HG02678 (cell line): ENCODE measurements around the gene KLK13.

ENCODE experiments used
- ATAC-seq: cut with Tn5 transposase; IDR thresholded peaks from one replicate; pipeline ENCODE4 v1.9.1; 2021; ENCODE audit warnings: mild to moderate bottlenecking, moderate library complexity; ENCODE audit not compliant: unreplicated experiment

Gene KLK13

DNA sequence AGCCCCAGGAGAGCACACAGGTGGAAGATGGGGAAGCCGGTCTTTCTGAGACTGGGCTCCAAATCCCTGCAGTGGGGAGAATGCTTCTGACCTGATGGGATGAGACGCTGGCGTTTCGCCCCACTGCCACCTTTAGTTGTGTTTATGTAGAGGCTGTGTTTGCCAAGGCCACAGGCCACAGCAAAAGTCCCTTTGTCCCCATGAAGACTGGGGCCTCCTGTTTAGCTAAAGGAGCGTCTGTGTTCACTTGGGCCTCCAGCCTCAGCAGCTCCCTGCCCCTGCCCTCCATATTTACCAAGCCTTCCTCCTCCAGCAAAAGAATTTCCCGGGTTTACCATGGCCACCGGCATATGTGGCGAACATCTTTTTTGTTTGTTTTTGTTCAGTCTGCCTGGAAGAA lies 28.2 kb upstream of the KLK13 start:
- ATAC-seq, result no peak

DNA sequence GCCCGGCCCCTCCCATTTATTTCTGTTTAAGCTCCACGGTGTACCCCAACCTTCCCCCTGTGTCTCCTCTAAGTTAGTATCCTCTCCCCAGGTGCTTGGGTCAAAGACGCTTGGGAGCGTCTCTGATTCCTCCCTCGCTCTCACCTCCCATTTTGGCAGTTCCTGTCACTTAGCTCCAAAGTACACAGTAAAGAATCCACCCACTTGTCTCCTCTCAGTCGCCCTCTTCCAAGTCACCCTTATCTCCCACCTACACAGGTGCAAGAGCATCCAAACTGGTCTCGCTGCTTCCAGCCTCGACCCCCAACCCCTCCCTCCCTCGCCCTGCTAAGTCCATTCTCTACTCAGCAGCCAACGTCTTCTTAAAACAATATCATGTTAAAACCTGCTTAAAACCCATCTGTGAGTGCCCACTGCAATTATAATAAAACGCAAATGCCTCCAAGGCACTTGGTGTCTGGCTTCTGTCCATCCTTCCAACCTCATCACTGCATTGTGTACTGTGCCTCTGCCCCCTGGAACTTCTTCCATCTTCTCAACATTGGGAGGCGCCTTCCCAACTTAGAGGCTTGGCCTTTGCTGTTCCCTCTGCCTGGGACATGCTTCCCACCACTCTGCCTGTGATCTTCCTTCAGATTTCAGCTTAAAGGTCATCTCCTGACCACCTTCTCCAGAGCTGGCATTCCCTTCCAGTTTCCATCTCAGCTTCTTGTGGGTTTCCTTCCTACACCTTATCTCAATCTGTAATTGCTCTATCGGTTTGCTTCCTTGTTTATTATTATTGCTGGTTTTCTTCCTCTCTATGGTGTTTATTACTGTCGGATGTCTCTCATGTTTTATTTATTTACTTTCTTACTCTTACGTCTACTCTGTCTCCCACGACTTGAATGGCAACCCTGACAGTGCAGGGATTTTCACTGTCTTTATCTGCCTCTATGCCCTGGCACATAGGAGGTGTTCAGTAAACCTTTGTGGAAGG lies 27.3 kb upstream of the KLK13 start:
- ATAC-seq, result no peak

DNA sequence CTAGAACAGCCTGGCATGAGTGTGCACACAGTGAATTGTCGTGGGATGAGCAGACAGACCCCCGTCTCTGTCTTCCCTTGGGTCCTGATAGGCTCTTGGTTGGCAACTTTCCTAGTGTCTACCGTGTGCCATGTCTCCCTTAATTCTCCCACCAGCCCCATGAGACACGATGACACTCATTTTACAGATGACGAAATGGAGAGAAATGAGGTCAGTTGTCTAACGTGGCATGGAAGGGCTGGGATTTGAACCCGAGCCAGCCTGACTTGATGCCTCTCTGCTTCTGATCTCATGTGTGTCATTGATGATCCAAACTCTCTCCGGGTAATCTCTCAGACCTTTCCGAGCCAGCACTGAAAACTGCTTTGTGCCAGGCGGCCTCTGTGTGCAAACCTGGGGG lies 26.2 kb upstream of the KLK13 start:
- ATAC-seq, result no peak

DNA sequence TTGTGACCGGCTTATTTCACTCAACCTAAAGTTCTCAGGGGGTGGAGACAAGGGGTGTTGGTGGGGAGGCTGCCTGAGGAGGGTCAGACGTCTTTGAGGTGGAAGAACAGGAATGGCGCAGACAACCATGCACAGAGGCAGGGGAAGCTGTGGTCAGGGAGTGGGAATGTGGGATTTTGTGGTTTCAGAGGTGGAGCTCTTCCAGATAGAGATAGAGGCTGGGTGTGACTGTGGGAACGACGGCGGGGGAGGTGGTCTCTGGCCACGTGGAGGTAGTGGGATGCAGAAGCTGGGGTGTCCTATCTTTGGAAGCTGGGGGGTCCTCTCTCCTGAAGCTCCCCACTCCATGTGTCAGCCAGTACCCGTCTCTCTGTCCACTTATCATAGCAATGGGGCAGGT lies 25.6 kb upstream of the KLK13 start:
- no peak for ATAC-seq

DNA sequence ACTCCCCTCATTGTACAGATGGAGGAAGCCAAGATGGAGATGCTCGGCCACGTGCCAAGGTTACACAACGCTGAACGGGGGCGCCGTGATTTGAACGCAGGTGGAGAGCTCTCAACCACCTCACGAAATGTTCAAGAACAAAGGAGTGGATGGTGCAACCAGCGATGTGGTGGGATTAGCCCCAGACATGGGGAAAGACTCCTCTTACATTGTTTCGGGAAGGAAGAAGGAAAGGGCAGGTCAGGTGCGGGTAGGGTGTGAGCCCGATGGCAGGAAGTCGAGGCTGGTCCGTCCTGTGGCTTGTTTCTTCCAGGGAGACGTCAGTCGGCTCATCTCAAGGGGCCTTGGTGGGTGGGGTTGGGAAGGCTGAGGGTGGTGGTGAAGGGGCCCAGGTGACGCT lies 24.9 kb upstream of the KLK13 start:
- no peak for ATAC-seq

DNA sequence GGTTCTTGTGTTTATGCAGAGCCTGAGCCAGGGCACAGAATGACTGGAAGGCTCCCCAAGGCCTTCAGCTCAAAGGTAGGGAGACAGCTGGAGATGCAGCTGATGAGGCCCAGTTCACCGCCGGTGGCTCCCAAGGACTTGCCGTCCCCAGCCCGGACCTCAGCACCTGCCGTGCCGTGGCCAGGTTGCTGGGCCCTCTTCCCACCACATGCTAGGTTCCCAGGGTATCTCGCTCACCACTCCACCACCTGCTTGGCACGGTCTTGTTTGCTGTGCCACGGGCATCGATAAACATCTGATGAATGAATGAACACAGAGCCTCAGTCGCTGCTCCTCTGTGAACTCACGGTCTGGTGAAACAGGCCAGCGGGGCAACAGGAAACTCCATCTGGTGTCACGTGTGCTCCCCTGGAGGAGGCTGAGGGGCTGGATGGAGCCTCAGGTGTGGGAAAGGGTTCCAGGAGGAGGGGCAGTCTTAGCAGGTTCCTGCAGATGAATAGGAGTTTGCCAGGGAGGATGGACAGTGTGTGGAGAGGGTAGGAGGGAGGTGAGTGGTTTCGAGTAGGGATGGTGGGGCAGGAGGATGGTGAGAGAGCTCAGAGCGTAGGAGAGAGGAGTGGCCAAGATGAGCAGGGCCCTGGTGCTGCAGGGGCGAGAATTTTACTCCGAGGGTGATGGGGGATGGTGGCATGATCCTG lies 21.4 kb upstream of the KLK13 start:
- ATAC-seq, result no peak

DNA sequence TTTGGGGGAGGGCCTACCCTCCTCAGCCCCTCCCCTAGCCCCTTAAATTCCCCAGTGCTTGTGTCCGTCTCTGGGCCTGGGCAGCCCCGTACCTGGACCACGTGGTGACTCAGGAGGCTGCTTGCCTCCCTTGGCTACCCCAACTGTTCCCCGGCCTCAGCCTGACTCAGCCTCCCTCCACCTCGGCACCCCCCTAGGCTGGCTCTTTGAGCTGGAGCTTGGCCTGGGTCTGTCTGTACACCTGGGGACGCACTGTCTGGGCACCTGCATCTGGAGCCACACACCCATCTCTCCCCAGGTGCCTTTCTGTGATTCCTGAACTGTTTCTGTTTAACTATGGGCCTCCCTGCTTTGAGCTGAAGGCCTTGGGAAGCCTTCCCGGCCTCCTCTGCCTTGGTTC lies 19.6 kb upstream of the KLK13 start:
- ATAC-seq, result no peak

DNA sequence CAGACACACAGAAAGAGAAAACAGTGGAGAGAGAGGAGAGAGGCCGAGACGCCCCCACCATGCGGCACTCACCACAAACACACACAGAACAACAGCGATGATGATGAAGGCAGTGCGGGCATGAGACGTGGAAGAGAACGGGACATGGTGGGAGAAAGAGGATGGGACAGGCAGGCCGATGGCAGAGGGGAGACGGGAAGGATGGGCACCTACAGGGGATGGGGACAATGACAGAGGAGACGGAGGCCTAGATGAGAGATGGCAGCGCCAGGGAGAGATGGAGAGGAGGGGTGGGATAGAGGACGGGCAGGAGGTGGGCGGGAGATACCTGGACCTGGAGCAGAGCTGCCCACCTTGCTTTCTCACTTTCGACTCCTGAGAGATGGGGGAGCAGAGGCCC lies 18.9 kb upstream of the KLK13 start:
- ATAC-seq, result no peak

DNA sequence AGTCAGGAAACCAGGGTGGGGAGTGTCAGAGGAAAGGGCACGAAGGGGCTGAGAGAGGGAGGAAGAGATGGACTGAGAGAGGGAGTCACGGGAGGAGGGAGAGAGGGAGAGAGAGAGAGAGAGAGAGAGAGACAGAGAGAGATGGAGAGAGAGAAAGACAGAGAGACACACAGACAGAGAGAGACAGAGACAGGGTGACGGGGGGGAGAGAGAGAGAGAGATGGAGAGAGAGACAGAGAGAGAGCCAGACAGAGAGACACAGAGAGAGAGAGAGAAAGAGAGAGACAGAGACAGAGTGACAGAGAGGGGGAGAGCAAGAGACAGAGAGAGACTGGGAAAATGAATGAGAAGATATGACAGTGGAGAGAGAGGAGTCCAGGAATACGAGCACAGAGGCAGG lies 18.3 kb upstream of the KLK13 start:
- no peak for ATAC-seq

DNA sequence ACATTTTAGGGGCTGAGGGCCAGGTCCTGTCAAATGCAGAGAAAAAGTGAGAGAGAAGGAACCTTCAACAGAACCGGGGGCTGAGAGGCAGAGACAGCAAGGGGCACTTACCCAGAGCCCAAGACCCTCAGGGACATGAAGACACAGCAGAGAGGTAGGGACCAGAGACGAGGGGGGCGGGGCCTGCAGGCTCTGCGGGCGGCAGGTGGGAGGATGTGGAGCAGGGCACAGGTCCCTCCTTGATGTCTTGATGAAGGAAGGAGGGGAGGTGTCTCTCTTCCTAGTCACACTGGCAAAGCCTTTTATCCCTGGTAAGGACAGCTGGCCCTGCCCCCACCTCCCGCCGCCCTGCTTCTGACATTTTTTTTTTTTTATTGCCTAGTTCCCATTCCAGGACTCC lies 17.7 kb upstream of the KLK13 start, which contains the start of gene KLK14:
TSS of gene KLK14 (minus strand) at position 277 of the 400 bp plus-strand sequence. CDS start at position 4, 273 bp downstream.
- no peak for ATAC-seq

DNA sequence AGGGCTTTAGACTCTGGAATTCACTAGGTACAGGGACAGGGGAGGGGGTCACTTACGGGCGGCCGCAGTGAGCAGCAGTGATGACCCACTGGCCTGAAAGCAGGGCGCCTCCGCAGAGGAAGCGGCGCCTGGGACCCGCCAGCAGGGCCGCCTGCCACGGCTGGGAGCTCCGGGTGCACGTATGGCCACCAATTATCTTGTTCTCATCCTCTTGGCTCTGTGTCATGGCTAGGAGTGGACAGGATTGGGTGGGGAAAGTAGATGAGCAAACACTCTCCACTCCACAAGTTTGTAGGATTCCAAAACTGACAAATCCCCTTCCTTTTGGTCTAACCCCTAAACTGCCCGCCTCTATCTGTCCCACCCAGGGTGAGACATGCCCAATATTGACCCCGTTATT lies 16.6 kb upstream of the KLK13 start:
- ATAC-seq, result no peak

DNA sequence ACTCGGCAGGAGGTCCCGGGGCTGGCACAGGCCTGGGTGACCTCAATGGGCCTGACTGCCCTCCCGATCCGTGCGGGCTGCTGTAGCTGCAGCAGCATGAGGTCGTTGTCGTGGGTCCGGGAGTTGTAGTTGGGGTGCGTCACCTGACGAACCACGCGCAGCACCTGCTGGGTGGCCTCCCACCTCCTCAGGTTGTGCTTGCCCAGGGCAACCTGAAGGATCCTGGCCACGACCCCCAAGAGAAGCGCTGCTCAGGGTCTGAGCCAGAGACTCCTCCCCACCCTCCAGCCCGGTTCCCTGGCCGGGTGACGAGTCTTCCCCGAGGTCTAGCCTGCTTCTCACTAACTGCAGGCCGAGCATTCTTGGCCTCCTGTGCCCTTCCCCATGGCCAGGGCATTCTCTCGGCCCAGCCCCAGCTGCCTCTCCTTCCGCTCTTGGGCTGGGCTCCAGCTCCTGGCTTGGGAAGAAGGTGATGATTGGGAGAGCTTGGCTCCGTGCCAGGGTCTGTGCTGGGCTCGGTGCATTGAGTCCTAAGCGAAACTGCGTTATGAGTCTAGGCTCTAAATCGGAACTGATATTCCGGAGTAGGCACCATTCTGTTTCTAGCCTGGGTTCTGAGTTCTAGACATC lies 14.7 kb upstream of the KLK13 start:
- no peak for ATAC-seq

DNA sequence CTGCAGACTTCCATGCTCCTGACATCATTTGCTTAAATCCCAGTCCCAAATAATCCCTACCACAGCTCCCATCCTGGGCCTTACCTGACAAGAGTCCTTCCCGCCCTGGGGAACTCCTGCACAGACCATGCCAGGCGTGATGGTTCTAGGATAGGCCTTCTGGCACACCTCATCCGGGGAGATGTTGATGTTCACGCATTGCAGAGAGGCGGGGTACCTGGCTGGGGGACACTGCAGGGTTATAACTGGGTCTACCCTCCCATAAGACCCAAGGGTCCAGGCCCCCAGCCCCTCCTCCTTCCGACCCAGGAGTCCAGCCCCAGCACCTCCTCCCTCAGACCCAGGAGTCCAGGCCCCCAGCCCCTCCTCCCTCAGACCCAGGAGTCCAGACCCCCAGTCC lies 13.8 kb upstream of the KLK13 start:
- ATAC-seq, result no peak

DNA sequence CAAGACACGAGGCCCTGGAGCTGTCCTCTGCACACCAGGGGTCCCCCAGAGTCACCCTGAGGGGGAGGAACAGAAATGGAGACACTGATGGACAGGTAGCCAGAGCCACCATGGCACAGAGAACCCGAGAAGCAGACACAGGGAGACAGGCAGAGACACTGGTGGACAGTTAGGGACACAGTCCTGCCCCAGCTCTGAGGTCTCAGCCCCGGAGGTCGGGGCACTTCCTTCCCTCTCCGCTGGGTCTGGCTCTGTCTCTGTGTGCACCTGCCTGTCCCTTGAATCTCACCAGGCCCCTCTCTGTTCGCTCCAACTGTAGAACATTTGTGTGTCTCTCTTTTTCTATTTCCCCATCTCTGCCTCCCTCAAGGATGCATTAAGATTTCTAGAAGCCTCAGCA lies 13.2 kb upstream of the KLK13 start:
- ATAC-seq, result no peak

DNA sequence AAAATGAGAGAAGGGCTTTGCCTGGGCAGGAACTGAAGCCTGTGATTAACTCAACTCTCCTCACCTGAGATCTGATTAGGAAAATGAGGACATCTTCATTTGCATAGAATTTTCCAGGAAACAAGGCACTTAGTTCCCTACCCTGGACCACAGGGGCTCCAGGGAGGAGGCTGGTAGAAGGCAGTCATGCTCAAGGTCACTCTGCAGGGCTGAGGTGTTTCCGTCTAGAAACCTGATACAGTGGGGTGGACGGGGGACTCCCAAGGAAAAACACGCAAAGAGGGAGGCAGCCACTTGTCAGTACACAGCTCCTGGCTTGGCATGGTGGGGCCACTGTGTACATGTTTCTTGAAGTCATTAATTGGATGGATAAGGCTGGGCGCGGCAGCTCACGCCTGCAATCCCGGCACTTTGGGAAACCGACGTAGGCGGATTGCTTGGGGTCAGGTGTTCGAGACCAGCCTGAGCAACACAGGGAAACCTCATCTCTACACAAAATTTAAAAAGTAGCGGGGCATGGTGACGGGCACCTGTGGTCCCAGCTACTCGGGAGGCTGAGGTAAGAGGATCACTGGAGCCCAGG lies 11.8 kb upstream of the KLK13 start:
- ATAC-seq, result no peak

DNA sequence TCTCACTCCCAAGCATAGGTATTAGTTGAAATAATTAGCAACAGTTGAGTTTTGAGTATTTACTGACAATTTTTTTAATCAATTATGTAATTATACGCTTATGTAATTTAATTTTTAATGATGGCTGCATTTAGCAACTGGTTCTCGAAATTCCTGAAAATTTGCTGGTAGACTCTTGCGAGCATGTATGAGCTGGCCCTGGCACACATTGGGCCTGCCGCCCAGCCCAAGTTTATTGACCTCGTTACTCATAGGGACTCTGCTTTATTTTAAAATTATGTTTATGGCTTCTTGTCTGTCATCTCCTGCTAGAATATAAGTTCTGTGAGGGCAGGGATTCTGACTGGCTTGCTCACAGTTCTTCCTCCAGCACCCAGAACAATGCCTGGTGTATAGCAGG lies 11.1 kb upstream of the KLK13 start:
- ATAC-seq, result no peak

DNA sequence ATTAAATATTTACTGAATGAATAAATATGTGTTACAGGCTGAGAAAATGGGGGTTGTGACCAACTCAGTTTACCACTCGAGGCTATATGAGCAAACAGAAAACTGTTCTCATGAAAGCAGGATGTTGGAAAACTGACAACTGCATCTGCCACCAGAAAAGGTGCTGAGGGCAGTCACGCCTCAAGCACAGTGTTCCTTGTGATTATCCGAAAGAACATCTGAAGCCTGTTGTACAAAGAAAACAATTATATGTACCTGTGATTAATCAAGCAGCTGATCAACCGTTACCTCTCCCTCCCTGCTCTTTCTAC lies 6.2 kb upstream of the KLK13 start:
- ATAC-seq, result no peak

DNA sequence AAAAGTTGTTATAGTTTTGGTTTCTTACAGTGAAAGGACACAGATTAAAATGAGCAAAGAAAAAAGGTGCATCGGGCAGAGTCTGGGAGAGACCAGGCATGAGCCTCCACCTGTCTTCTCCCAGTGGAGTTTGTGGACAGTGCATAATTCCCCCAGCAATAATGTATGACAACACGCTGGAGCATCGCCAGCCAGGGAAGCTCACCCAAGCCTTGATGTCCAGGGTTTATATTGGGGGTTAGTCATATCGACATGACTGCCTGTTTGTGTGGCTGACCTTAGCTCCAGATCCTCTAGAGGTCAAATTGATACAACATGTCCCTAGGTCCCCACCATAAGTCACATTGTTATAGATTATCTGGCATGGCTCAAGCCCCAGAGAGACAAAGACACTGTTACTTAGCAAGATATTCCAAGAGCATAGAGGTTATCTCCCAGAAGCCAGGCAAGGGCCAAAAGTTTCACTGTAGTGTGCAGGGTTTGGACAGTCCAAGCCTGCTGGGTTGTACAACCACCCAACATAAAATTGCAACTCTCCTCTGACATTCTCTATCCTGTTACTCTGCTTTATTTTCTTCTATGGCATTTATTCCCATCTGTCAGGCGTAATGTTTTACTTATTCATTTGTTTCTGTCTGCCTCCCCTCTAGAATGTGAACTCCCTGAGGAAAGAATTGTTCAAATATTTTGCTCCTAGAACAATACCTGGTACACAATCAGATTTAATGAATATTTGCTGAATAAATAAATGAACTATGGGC lies 5.6 kb upstream of the KLK13 start:
- no peak for ATAC-seq

DNA sequence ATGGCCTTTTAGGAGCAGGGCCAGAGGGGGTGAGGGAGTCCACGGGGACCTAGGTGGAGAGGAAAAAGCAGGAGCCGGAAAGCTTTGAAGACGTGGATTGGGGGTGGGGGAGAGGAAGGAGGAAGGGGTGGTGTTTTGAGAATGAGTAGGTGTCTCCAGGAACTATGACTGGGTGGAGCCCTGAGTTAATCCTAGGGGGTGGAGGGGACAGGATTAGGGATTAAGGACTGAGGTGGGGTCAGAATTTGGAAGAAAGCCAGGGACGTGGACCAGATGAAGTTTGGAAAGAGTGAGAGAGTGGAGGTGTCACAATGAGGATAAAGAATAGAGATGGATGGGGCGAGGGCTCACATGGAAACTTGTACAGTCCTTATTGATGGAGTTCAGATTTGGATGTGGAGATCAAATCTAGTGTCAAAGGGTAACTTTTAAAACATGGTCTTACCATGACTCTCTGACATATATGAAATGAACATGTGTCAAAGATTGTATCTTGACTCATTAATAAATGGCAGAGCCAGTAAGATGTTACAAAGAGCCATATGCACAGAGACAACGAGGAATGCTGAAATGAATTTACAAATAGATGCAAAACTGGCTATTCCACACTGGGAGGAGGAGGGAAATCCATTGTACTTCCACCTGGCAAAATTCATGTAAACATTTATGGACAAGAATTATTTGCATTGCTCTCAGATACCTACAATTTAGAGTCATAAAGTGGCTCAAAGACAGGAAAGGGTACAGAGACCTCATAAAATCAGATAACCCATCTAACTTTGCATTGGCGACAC lies 1.7 kb upstream of the KLK13 start:
- no peak for ATAC-seq
